ENCODE data around the gene POTEF.
"Not testable (repeated sequence)": the region's sequence is repeated elsewhere in the genome, so short reads cannot be mapped to it uniquely, and the experiment has no call there.

POTEF gene

GRCh38 chr2:130135692-130136541 is 6.9 kb upstream of the POTEF start:
- TF ChIP-seq SPI1 (IDR thresholded peaks at IDR 0.05; ENCODE audit: low read depth, low read length): no peak
- no peak for TF ChIP-seq POLR2A (IDR thresholded peaks at IDR 0.05; ENCODE audit: low read depth, low read length)
- TF ChIP-seq PAX5 (IDR thresholded peaks at IDR 0.05; ENCODE audit: insufficient read depth, low read length, severe bottlenecking): no peak
- no peak for TF ChIP-seq POLR2AphosphoS5 (IDR thresholded peaks at IDR 0.05; ENCODE audit: low read depth, low read length)
- DNase-seq (ENCODE audit: insufficient read length, low spot score) (no peak), FAIRE-seq (no peak)

GRCh38 chr2:130128464-130128863 is 558 bp downstream of the POTEF start:
- not testable (repeated sequence) for FAIRE-seq; DNase-seq (ENCODE audit: insufficient read length, low spot score)

- FAIRE-seq; DNase-seq (ENCODE audit: insufficient read length, low spot score): not testable (repeated sequence)
Measured at GRCh38 chr2:130127726-130128125, 1.3 kb downstream of the POTEF start.

- not testable (repeated sequence) for FAIRE-seq; DNase-seq (ENCODE audit: insufficient read length, low spot score)
Measured at GRCh38 chr2:130120924-130121323, 8.1 kb downstream of the POTEF start.

GRCh38 chr2:130102597-130103363 is 26.2 kb downstream of the POTEF start:
- not testable (repeated sequence) for FAIRE-seq; DNase-seq (ENCODE audit: insufficient read length, low spot score)

- FAIRE-seq; DNase-seq (ENCODE audit: insufficient read length, low spot score): not testable (repeated sequence)
Measured at GRCh38 chr2:130062645-130063044, 66.4 kb downstream of the POTEF start.

GRCh38 chr2:130059982-130060381 is 69.0 kb downstream of the POTEF start:
- FAIRE-seq; DNase-seq (ENCODE audit: insufficient read length, low spot score): not testable (repeated sequence)

GRCh38 chr2:130056336-130056735 is 72.7 kb downstream of the POTEF start:
- FAIRE-seq; DNase-seq (ENCODE audit: insufficient read length, low spot score): not testable (repeated sequence)

GRCh38 chr2:130053217-130053911 is 75.7 kb downstream of the POTEF start:
- FAIRE-seq; DNase-seq (ENCODE audit: insufficient read length, low spot score): not testable (repeated sequence)

GRCh38 chr2:130052376-130052775 is 76.6 kb downstream of the POTEF start:
- not testable (repeated sequence) for FAIRE-seq; DNase-seq (ENCODE audit: insufficient read length, low spot score)

- not testable (repeated sequence) for FAIRE-seq; DNase-seq (ENCODE audit: insufficient read length, low spot score)
Measured at GRCh38 chr2:130048422-130048821, 80.6 kb downstream of the POTEF start.

- FAIRE-seq; DNase-seq (ENCODE audit: insufficient read length, low spot score): not testable (repeated sequence)
Measured at GRCh38 chr2:130038265-130038603, 90.8 kb downstream of the POTEF start.

- not testable (repeated sequence) for DNase-seq (ENCODE audit: insufficient read length, low spot score); FAIRE-seq
Measured at GRCh38 chr2:130025931-130026330, 103.1 kb downstream of the POTEF start.

All from GM12891 (cell line).